Calu3 (cell line): ENCODE results near the gene CDK14. TPM values are rescaled to one million over a fixed set of nuclear protein-coding genes. Genes with fewer than 3 reads are reported as not detected.
A peak's percentile ranks its signal among the peaks of the same experiment; 100 is the strongest.

ENCODE experiments used
- BruUV-seq: library from RNA; stranded (reverse); fragments of 400-500 nt; replicated peaks from 2 replicates; lab custom pipeline; 2021; lab: Mats Ljungman, UMichigan
- CTCF ChIA-PET: fragments of 300-600 bp; sonication (Branson Sonifier 250); formaldehyde crosslinking; loops from one replicate; lab custom pipeline; 2022; ENCODE audit warnings: antibody characterized with exemption; lab: Charles Lee
- DNase-seq: peaks from one replicate; pipeline ENCODE4 v3.0.0; 2022
- H3K27ac Mint-ChIP-seq: one replicate; pipeline ENCODE4 v1.8.0; 2022; ENCODE audit warnings: mixed read lengths; ENCODE audit not compliant: unreplicated experiment
- H3K27me3 Mint-ChIP-seq: one replicate; pipeline ENCODE4 v1.8.0; 2022; ENCODE audit warnings: mixed read lengths; ENCODE audit not compliant: unreplicated experiment
- H3K36me3 Mint-ChIP-seq: one replicate; pipeline ENCODE4 v1.8.0; 2022; ENCODE audit warnings: mild to moderate bottlenecking, moderate library complexity, mixed read lengths; ENCODE audit not compliant: insufficient read depth, unreplicated experiment
- H3K4me1 Mint-ChIP-seq: one replicate; pipeline ENCODE4 v1.8.0; 2022; ENCODE audit warnings: mild to moderate bottlenecking, low read depth, mixed read lengths; ENCODE audit not compliant: unreplicated experiment
- H3K4me3 Mint-ChIP-seq: one replicate; pipeline ENCODE4 v1.8.0; 2022; ENCODE audit warnings: mild to moderate bottlenecking, low read depth, moderate library complexity, mixed read lengths; ENCODE audit not compliant: unreplicated experiment
- H3K9me3 Mint-ChIP-seq: one replicate; pipeline ENCODE4 v1.8.0; 2022; ENCODE audit warnings: low read depth, mixed read lengths; ENCODE audit not compliant: unreplicated experiment
- CTCF ChIP-seq: fragments of 200-600 bp; IDR thresholded peaks from one replicate; pipeline ENCODE4 v1.8.0; 2022; ENCODE audit warnings: antibody characterized with exemption; ENCODE audit not compliant: unreplicated experiment
- intact Hi-C: fragments of 100-400 bp; cut with micrococcal nuclease; formaldehyde crosslinking; loops from one replicate; pipeline ENCODE4 v1.10.0; 2022; ENCODE audit not compliant: unreplicated experiment
- total RNA-seq: library from RNA; stranded (reverse); gene quantifications from 2 replicates; pipeline ENCODE4 v1.2.3, GENCODE V29; 2022

CDK14 gene
- total RNA-seq, 1 experiment from 2014 or later = 29.4 TPM

DNA sequence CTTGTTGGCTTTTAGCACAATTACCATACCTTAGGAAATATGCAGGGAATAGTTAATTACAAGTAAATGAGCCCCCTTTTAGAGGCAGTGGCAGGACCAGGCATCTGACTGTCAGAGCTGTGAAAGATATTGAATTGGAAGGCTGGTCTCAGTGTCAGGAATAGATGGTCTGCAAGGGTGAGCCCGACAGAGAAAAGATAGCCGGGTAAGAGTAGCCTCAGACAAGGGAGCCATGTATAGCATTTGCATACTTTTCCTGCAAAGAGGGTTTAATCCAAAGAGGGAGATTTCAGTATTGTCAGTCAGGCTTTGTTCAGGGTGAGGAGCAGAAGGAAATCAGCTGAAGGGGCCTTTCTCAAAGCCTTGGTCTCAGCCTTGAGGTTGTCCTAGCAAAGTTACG lies 539.2 kb downstream of the CDK14 start:
- Mint-ChIP-seq H3K4me1 (no peaks in the 10 kb centered on the region), H3K9me3 (no peaks in the 10 kb centered on the region), H3K4me3 (no peak overlapping the region), H3K36me3 (no peaks in the 10 kb centered on the region), H3K27ac (no peak overlapping the region), H3K27me3 (no peaks in the 10 kb centered on the region)
- BruUV-seq = no TSS peak
- no peak for DNase-seq
- TF ChIP-seq CTCF = no peak
- intact Hi-C loops = no loop called here
- CTCF ChIA-PET = no interaction called here

- Mint-ChIP-seq H3K4me3 (no peak overlapping the region), H3K36me3 (peaks cover 4% of the 10 kb centered on the region), H3K4me1 (no peaks in the 10 kb centered on the region), H3K9me3 (no peaks in the 10 kb centered on the region), H3K27ac (no peak overlapping the region), H3K27me3 (no peaks in the 10 kb centered on the region)
- DNase-seq = no peak
- CTCF ChIA-PET = no interaction called here
- no peak for TF ChIP-seq CTCF
- intact Hi-C loops = no loop called here
- BruUV-seq = no TSS peak
Measured at GRCh38 chr7:91135703-91136430, 539.7 kb downstream of the CDK14 start.

DNA sequence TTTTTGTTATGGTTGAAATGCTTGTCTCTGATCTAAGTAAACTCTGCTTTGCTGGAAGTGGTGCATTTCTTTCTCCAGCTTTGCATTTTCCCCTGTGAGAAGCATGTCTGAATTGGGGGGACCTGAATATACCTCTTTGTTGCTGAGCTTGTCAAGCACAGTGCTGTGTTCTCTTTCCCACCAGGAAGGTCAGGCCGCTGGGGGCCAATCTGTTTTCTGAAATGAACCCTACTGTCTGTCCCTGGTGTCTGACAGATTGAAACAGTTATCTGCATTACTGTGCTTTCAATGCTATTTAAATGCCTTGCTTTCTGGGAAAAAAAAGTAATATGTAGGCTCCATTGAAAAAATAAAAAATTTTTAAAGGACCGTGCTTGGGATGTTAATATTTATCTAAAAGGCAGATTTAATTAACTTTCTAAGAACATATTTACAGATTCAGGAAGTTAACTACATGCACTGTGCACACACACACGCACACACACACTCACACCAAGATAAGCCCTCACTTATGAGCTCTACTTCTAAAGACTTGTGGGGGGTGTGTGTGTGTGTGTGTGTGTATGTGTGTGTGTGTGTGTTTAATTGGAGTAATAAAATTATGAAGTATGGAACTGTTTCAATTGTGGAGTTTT lies 541.1 kb downstream of the CDK14 start:
- peak; percentile 4 for DNase-seq
- Mint-ChIP-seq H3K36me3 (peaks cover 6% of the 10 kb centered on the region), H3K9me3 (no peaks in the 10 kb centered on the region), H3K27ac (no peak overlapping the region), H3K27me3 (no peaks in the 10 kb centered on the region), H3K4me3 (no peak overlapping the region), H3K4me1 (no peaks in the 10 kb centered on the region)
- BruUV-seq = no TSS peak
- CTCF ChIA-PET = no interaction called here
- no peak for TF ChIP-seq CTCF
- intact Hi-C loops = no loop called here

DNA sequence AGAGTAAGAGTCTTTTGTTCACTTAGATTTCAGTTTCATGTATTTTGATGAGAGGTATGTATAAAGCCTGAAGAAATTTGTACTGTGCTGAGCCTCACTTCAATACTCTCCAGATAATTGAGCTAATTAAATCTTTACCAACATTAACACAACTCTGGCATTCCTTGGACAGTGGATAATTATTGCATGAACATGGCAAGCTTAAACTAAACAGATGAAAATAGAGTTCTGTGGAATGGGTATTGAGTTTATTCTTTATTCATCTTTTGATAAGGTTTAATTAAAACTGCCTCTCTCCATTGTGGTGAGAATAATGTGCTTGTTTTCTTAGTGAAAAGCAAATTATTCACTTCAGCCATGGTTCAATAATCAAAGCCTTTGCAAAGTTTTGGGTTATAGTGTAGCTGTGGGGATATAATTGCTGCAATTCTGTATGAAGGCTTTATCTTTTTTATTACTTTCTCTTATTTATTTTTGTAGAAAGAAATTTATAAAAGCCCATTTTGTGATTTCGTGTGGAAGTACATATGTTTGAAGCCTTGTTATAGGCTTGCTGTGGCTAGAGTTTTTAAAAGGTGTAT lies 541.8 kb downstream of the CDK14 start:
- no peaks in the 10 kb centered on the region for H3K9me3 Mint-ChIP-seq
- H3K4me3 Mint-ChIP-seq = no peak overlapping the region
- H3K36me3 Mint-ChIP-seq = peaks cover 6% of the 10 kb centered on the region
- no TSS peak for BruUV-seq
- intact Hi-C loops = no loop called here
- no peaks in the 10 kb centered on the region for H3K4me1 Mint-ChIP-seq
- CTCF ChIA-PET = no interaction called here
- H3K27me3 Mint-ChIP-seq = no peaks in the 10 kb centered on the region
- TF ChIP-seq CTCF = no peak
- DNase-seq = no peak
- H3K27ac Mint-ChIP-seq = no peak overlapping the region
